Activated naive CD4-positive, alpha-beta T cell treated with anti-CD3 and anti-CD28 coated beads, Interleukin-2, amount 10 ng/mL, durations not matched to agents 7 days and 5 days (primary cell): Measurements from ENCODE around the gene MYL2.

Experiments used
- CTCF ChIA-PET: fragments of 350-600 bp; sonication (Branson Sonifier 250); formaldehyde crosslinking; loops from one replicate; lab custom pipeline; 2021; ENCODE audit warnings: antibody characterized with exemption; lab: Charles Lee
- DNase-seq: peaks from one replicate; pipeline ENCODE4 v3.0.0-alpha.2; 2020
- H3K27ac Mint-ChIP-seq: one replicate; pipeline ENCODE4 v1.8.0; 2021; ENCODE audit warnings: mild to moderate bottlenecking, moderate library complexity, mixed read lengths
- H3K27me3 Mint-ChIP-seq: one replicate; pipeline ENCODE4 v1.8.0; 2021; ENCODE audit warnings: mild to moderate bottlenecking, mixed read lengths
- H3K36me3 Mint-ChIP-seq: one replicate; pipeline ENCODE4 v1.8.0; 2021; ENCODE audit warnings: mixed read lengths
- H3K4me1 Mint-ChIP-seq: one replicate; pipeline ENCODE4 v1.8.0; 2021; ENCODE audit warnings: mixed read lengths
- H3K4me3 Mint-ChIP-seq: one replicate; pipeline ENCODE4 v1.8.0; 2021; ENCODE audit warnings: mild to moderate bottlenecking, moderate library complexity, mixed read lengths
- H3K9me3 Mint-ChIP-seq: one replicate; pipeline ENCODE4 v1.8.0; 2021; ENCODE audit warnings: mixed read lengths

MYL2 gene

DNA sequence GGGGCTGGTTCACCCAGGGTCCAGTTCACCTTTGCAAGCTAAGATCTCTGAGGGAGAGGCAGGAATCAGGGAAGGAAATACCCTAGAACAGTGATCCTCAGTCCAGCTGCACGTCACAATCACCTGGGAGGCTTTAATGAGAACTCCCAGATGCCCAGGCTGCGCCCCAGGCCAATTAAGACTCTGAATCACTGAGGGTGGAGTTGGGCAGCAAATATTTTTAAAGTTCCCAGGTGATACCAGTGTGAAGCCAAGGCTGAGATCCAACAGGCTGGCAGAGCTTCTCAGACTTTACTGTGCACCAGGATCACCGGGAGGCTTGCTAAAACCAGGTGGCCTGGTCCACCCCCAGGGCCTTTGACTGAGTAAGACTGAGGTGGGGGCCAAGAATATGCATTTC is 23.8 kb downstream of the MYL2 start:
- DNase-seq, result no peak
- H3K9me3 Mint-ChIP-seq, result no peaks in the 10 kb centered on the region
- no peaks in the 10 kb centered on the region for H3K36me3 Mint-ChIP-seq
- no peak overlapping the region for H3K27ac Mint-ChIP-seq
- H3K4me3 Mint-ChIP-seq, result no peak overlapping the region
- H3K4me1 Mint-ChIP-seq, result peaks cover 3% of the 10 kb centered on the region
- peaks cover 37% of the 10 kb centered on the region for H3K27me3 Mint-ChIP-seq
- CTCF ChIA-PET, result interaction anchor here (3.0 kb wide), 1 partner anchor 402 kb away, joined by 11 read pairs; no protein-coding TSS in a partner anchor

DNA sequence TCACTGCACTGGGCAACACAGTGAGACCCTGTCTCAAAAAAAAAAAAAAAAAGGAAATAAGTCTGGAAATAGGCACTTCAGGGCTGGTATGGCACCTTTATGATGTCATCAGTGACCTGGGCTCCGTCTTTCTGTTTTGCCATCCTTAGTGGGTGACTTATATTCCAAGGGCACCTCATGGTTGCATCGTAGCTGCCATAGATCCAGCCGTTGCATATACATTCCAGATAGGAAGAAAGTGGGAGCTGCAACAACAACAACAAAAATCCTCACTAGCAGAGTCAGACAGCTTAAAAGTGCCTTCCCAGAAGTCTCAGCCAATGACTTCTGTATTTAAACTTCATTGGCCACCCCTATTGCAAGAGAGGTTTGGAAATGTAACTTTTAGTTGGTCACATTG is 26.4 kb downstream of the MYL2 start:
- no peak overlapping the region for H3K27ac Mint-ChIP-seq
- no peak overlapping the region for H3K4me3 Mint-ChIP-seq
- DNase-seq, result no peak
- no peaks in the 10 kb centered on the region for H3K36me3 Mint-ChIP-seq
- no peaks in the 10 kb centered on the region for H3K9me3 Mint-ChIP-seq
- H3K4me1 Mint-ChIP-seq, result peaks cover 3% of the 10 kb centered on the region
- CTCF ChIA-PET, result interaction anchor here (0.7 to 2.0 kb wide), 7 partner anchors 10 to 208 kb away, joined by 3 to 5 read pairs (median 3); no protein-coding TSS in a partner anchor
- peaks cover 44% of the 10 kb centered on the region for H3K27me3 Mint-ChIP-seq

DNA sequence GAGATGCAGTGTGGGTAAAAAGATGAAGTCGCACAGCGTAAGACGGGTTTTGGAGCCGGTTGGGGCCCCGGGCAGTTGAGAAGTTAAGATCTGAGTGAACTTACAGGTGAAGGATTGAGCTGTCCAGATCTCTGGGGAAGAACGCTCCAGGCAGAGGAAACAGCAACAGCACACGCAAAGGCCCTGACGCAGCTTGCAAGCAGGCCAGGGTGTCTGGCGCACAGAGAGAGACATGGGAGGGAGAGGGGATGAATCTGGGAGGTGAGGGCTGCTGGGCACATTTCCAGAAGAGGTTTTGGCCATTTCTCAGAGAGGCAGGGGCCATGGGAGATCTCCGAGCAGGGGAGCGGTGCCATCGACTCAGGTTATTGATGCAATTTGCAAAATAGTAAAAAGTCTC is 31.0 kb downstream of the MYL2 start:
- CTCF ChIA-PET, result interaction anchor here (0.5 to 2.6 kb wide), 3 partner anchors 96 to 385 kb away, joined by 3 to 14 read pairs (median 3); no protein-coding TSS in a partner anchor
- Mint-ChIP-seq H3K27me3 (peaks cover 41% of the 10 kb centered on the region), H3K27ac (no peak overlapping the region), H3K4me1 (peaks cover 8% of the 10 kb centered on the region), H3K9me3 (no peaks in the 10 kb centered on the region), H3K36me3 (no peaks in the 10 kb centered on the region), H3K4me3 (no peak overlapping the region)
- no peak for DNase-seq

DNA sequence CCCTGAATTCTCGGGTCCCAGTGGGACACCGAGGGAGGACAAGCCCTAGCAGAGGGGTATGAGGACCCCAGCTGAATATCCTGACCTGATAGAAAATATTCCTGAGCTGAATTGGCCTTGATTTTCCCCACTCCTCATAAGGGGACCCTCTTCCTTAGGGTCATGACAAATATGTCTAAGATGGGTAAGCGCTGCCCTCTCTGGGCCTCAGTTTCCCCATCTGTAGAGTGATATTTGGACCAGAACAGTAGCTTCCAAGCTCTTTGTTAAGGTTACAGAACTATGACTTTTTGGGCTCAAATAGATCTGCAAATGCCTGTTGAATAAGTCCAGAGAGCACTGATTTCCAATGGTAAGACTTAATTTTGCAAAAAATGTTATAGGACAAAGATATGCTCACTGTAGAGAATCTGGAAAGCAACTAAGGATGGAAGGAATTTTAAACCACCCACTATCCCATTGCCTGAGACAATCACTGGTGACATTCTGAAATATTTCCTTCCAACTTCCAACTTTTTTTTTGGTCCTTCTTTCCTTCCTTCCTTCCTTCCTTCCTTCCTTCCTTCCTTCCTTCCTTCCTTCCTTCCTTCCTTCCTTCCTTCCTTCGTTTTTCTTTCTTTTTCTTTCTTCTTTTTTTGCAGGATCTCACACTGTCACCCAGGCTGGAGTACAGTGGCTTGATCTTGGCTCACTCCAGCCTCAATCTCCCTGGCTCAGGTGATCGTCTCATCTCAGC is 32.0 kb downstream of the MYL2 start:
- no peak for DNase-seq
- no peaks in the 10 kb centered on the region for H3K36me3 Mint-ChIP-seq
- no peaks in the 10 kb centered on the region for H3K9me3 Mint-ChIP-seq
- peaks cover 43% of the 10 kb centered on the region for H3K27me3 Mint-ChIP-seq
- peaks cover 7% of the 10 kb centered on the region for H3K4me1 Mint-ChIP-seq
- no peak overlapping the region for H3K27ac Mint-ChIP-seq
- CTCF ChIA-PET, result interaction anchor here (0.7 to 2.6 kb wide), 15 partner anchors 36 to 439 kb away, joined by 3 to 14 read pairs (median 5); no protein-coding TSS in a partner anchor
- peak overlapping the region; percentile 89 for H3K4me3 Mint-ChIP-seq

DNA sequence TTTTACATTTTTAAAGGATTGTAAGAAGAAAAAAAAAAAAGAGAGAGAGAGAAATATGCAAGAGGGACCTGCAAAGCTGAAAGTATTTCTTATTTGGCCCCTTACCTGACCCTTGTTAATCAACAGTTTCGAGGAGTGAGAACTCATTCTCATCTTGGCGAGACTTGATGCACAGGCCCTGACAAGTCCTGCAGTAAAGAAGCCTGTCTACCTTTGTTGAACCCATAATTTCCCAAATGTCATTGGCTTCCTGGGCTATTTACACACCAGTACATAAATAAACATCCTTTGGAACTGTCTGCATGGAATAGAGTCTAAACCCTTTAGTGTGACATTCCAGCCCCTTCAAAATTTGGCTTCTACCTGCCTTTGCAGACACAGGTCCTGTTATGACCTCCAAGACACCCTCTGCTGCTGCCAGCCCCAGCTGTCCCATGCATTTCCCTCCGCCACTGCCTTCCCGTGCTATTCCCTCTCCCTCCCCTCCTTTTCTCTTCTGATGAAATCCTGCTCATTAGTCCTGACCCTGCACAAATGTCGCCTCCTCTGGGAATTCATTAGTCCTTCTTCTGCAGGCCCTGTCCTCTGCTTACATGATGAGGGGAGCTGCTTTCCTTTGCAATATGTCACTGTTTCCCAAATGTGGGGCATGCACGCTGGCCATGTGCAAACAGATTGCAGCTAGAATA is 35.1 kb downstream of the MYL2 start:
- Mint-ChIP-seq H3K27ac (no peak overlapping the region), H3K4me1 (peaks cover 7% of the 10 kb centered on the region), H3K4me3 (no peak overlapping the region), H3K9me3 (no peaks in the 10 kb centered on the region), H3K36me3 (no peaks in the 10 kb centered on the region), H3K27me3 (peaks cover 28% of the 10 kb centered on the region)
- no peak for DNase-seq
- CTCF ChIA-PET, result interaction anchor here (1.0 kb wide), 1 partner anchor 64 kb away, joined by 3 read pairs; no protein-coding TSS in a partner anchor

DNA sequence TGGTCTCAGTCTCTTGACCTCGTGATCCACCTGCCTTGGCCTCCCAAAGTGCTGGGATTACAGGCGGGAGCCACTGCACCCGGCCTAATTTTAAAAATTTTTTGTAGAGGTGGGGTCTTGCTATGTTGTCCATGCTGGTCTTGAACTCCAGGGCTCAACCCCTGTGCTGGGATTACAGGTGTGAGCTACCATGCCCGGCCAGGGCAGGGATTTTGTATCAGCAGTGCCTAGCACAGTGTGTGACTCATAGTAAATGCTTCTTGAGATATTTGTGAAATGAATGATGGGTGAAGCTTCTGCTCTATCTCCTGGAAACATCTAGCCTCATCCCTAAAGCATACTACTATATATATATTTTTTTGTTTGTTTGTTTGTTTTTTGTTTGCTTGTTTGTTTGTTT is 37.1 kb downstream of the MYL2 start:
- Mint-ChIP-seq H3K4me3 (no peak overlapping the region), H3K36me3 (no peaks in the 10 kb centered on the region), H3K27ac (no peak overlapping the region), H3K4me1 (peaks cover 7% of the 10 kb centered on the region), H3K9me3 (no peaks in the 10 kb centered on the region), H3K27me3 (peaks cover 15% of the 10 kb centered on the region)
- no peak for DNase-seq
- CTCF ChIA-PET, result interaction anchor here (1.0 kb wide), 1 partner anchor 10 kb away, joined by 3 read pairs; no protein-coding TSS in a partner anchor

DNA sequence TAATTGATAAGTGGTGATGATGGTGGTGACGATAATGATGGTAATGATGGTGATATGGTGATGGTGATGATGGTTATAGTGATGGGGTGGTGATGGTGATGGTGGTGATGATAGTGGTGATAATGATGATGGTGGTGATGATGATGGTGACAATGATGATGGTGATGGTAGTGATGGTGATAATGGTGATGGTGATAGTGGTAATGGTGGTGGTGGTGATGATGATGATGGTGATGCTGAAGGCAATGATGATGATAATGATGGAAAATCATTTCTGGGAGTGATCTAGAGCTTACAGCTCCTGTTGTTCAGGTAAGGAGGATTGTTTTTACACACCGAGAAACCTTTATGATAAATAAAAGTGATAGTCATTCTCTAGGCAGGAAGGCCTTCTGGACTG is 39.7 kb downstream of the MYL2 start:
- Mint-ChIP-seq H3K9me3 (no peaks in the 10 kb centered on the region), H3K36me3 (no peaks in the 10 kb centered on the region), H3K4me1 (no peaks in the 10 kb centered on the region), H3K4me3 (no peak overlapping the region), H3K27me3 (peaks cover 14% of the 10 kb centered on the region), H3K27ac (no peak overlapping the region)
- no peak for DNase-seq
- CTCF ChIA-PET, result no interaction called here

DNA sequence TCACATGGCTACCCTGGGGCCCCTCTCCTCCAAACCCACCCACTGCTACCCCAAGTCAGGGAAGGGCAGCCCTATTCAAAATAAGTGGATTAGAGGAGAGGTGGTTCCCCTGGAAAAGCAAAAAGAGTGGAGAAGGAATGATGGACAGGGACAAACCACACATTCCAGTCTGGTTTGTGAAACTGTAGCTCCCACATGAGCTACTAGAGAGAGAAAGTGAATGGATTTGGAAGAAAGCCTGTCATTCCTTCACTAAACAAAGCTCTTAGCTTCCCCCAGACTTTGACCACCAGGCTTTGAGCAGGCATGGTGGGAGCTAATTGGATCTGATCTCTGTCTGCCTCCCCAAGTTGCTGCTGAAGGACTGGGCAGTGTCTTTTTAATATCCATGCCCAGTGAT is 45.6 kb downstream of the MYL2 start:
- CTCF ChIA-PET, result interaction anchor here (0.7 kb wide), 1 partner anchor 260 kb away, joined by 3 read pairs; no protein-coding TSS in a partner anchor
- H3K9me3 Mint-ChIP-seq, result no peaks in the 10 kb centered on the region
- no peaks in the 10 kb centered on the region for H3K4me1 Mint-ChIP-seq

DNA sequence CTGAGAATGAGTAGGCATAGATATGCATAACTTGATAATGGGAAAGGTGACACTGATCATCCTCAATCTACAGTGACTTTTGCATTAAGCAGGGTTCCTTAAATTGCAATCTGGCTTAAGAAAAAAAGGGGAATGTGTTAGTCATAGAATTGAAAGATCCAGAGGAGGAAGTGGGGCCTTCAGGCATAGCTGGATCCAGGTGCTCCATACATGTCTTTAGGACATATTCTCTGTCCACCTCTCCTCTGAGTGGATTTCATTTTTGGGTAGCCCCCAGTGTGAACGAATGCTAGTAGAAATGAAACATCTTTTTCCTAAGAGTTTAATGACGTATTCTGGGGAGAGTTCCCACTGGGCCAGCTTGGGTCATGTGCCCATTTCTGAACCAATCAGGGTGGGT is 46.0 kb downstream of the MYL2 start:
- Mint-ChIP-seq H3K9me3 (no peaks in the 10 kb centered on the region), H3K36me3 (no peaks in the 10 kb centered on the region), H3K27ac (no peak overlapping the region), H3K4me3 (no peak overlapping the region), H3K4me1 (no peaks in the 10 kb centered on the region), H3K27me3 (peaks cover 24% of the 10 kb centered on the region)
- CTCF ChIA-PET, result interaction anchor here (0.7 kb wide), 1 partner anchor 261 kb away, joined by 3 read pairs; no protein-coding TSS in a partner anchor
- DNase-seq, result no peak

More for the DNA sequence above, 45.6 kb downstream of the MYL2 start:
- peaks cover 24% of the 10 kb centered on the region for H3K27me3 Mint-ChIP-seq
- DNase-seq, result no peak
- H3K4me3 Mint-ChIP-seq, result no peak overlapping the region
- H3K36me3 Mint-ChIP-seq, result no peaks in the 10 kb centered on the region
- no peak overlapping the region for H3K27ac Mint-ChIP-seq

DNA sequence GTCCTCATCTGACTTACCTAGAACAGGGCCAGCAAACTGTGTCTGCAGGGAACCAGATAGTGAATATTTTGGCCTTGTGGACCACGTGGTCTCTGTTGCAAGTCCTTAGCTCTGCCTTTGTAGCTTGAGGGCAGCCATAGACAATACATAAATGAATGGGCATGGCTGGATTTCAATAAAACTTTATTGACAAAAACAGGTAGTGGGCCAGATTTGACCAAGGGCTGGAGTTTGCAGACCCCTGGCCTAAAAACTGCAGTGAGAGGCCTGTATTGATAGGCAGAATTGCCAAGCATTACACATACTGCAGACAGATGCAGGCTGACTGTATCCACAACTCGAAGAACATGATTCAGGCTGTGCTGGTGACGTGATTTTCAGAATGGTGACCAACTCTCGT is 48.3 kb downstream of the MYL2 start:
- CTCF ChIA-PET, result no interaction called here
- H3K9me3 Mint-ChIP-seq, result no peaks in the 10 kb centered on the region
- peaks cover 20% of the 10 kb centered on the region for H3K27me3 Mint-ChIP-seq
- no peak for DNase-seq
- no peak overlapping the region for H3K27ac Mint-ChIP-seq
- H3K36me3 Mint-ChIP-seq, result no peaks in the 10 kb centered on the region
- H3K4me1 Mint-ChIP-seq, result no peaks in the 10 kb centered on the region
- H3K4me3 Mint-ChIP-seq, result no peak overlapping the region

DNA sequence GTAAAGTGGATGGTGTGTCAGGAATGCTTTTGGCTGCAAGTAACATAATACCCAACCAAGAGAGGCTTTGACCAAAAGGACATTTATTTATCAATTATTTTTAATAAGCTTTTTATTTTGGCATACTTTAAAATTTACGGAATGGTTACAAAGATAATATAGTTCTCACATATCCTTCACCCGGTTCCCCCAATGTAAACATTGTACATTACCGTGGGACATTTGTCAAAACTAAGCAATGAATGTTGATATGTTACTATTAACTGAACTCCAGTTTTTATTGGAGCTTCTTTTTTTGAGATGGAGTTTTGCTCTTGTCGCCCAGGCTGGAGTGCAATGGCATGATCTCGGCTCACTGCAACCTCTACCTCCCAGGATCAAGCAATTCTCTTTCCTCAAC is 50.6 kb downstream of the MYL2 start:
- H3K27ac Mint-ChIP-seq, result no peak overlapping the region
- DNase-seq, result no peak
- no peaks in the 10 kb centered on the region for H3K9me3 Mint-ChIP-seq
- no peaks in the 10 kb centered on the region for H3K4me1 Mint-ChIP-seq
- no peaks in the 10 kb centered on the region for H3K36me3 Mint-ChIP-seq
- peaks cover 15% of the 10 kb centered on the region for H3K27me3 Mint-ChIP-seq
- H3K4me3 Mint-ChIP-seq, result no peak overlapping the region
- CTCF ChIA-PET, result interaction anchor here (0.9 kb wide), 1 partner anchor 42 kb away, joined by 3 read pairs; no protein-coding TSS in a partner anchor

DNA sequence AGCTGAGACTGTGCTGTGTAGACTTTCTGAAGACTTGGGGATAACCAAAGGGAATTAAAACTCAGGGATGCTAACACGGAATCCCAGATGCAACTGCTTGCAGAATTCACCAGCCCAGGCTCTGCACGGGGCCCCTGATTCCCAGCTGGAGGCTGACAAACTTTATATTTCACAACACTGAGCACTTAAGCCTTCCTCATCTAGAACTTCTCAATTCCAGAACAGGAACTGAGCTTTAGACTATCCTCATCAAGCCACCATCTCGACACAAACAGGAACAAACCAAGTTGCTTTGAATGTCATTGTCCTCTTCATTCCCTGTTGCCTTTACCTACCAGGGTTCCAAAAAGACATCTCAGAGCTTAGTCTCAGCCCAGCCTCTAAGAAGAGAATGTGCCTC is 51.4 kb downstream of the MYL2 start:
- no peaks in the 10 kb centered on the region for H3K9me3 Mint-ChIP-seq
- H3K27ac Mint-ChIP-seq, result no peak overlapping the region
- H3K36me3 Mint-ChIP-seq, result no peaks in the 10 kb centered on the region
- H3K4me3 Mint-ChIP-seq, result no peak overlapping the region
- DNase-seq, result no peak
- H3K4me1 Mint-ChIP-seq, result no peaks in the 10 kb centered on the region
- CTCF ChIA-PET, result interaction anchor here (0.9 kb wide), 1 partner anchor 42 kb away, joined by 3 read pairs; no protein-coding TSS in a partner anchor
- H3K27me3 Mint-ChIP-seq, result peaks cover 8% of the 10 kb centered on the region

DNA sequence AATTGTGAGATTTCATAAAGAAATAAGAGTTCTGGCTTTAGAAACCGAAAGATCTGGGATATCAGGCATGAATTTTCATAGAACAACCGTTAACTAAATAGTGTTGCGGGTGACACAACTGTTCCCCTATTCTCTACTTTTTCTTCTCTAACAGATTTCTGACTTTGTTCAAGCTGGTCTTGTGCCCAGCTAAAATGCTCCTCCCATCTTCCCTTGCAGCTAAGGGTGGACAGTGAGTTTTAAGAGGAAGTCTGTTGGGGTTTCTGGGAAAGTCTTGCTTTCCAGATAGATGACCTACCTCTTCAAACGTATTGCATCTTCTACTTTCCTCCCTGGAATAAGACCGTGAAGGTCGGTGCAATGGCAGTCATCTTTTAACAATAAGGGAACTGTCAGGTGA is 54.9 kb downstream of the MYL2 start:
- no peak overlapping the region for H3K27ac Mint-ChIP-seq
- H3K4me3 Mint-ChIP-seq, result no peak overlapping the region
- H3K9me3 Mint-ChIP-seq, result no peaks in the 10 kb centered on the region
- DNase-seq, result no peak
- CTCF ChIA-PET, result no interaction called here
- H3K36me3 Mint-ChIP-seq, result no peaks in the 10 kb centered on the region
- peaks cover 9% of the 10 kb centered on the region for H3K4me1 Mint-ChIP-seq
- H3K27me3 Mint-ChIP-seq, result no peaks in the 10 kb centered on the region

DNA sequence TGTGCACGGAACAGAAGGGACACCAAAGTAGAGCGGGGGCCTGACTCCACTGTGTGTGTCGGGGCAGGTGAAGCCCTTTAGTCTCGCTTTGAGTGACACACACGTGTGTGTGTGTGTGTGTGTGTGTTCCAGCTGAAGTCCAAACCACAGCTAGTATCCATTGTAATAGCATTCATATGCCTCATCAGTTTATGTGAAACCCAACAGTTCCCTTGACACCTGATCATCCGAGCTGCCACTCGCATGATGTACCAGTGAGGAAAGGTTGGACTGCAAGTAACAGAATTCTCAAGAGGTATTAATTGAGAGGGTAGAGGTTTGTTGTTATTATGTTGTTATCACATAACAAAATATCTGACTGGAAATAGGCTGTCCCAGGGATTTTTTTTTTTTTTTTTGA is 57.2 kb downstream of the MYL2 start:
- CTCF ChIA-PET, result no interaction called here
- H3K36me3 Mint-ChIP-seq, result no peaks in the 10 kb centered on the region
- DNase-seq, result no peak
- peaks cover 9% of the 10 kb centered on the region for H3K4me1 Mint-ChIP-seq
- peaks cover 4% of the 10 kb centered on the region for H3K27me3 Mint-ChIP-seq
- no peaks in the 10 kb centered on the region for H3K9me3 Mint-ChIP-seq
- H3K27ac Mint-ChIP-seq, result no peak overlapping the region
- H3K4me3 Mint-ChIP-seq, result no peak overlapping the region
